NCI-H82 treated with DMSO at 0.1 percent for 48 hours (cell line): Measurements from ENCODE around the gene HMCN1.

Experiments used
- DNase-seq: peaks from one replicate; lab custom pipeline; 2025; ENCODE audit not compliant: unreplicated experiment; lab: John Stamatoyannopoulos, UW

Gene HMCN1

GRCh38 chr1:185957441-185958363 lies 223.5 kb downstream of the HMCN1 start:
- DNase-seq, result no peak

- no peak for DNase-seq
Measured at GRCh38 chr1:185960422-185961321, 226.5 kb downstream of the HMCN1 start.

GRCh38 chr1:185961664-185962063 lies 227.5 kb downstream of the HMCN1 start:
- no peak for DNase-seq

- DNase-seq, result no peak
Measured at GRCh38 chr1:185964946-185965345, 230.8 kb downstream of the HMCN1 start.

- DNase-seq, result no peak
Measured at GRCh38 chr1:185965870-185966269, 231.7 kb downstream of the HMCN1 start.

- no peak for DNase-seq
Measured at GRCh38 chr1:185966471-185966870, 232.3 kb downstream of the HMCN1 start.

GRCh38 chr1:185969028-185969427 lies 234.8 kb downstream of the HMCN1 start:
- no peak for DNase-seq

- DNase-seq, result no peak
Measured at GRCh38 chr1:185969524-185969991, 235.4 kb downstream of the HMCN1 start.

GRCh38 chr1:185971688-185972087 lies 237.5 kb downstream of the HMCN1 start:
- DNase-seq, result no peak

GRCh38 chr1:185972096-185972850 lies 238.1 kb downstream of the HMCN1 start:
- DNase-seq, result no peak

- DNase-seq, result no peak
Measured at GRCh38 chr1:185973645-185974044, 239.5 kb downstream of the HMCN1 start.

GRCh38 chr1:185974367-185975170 lies 240.4 kb downstream of the HMCN1 start:
- no peak for DNase-seq

GRCh38 chr1:185980891-185981290 lies 246.7 kb downstream of the HMCN1 start:
- no peak for DNase-seq

- DNase-seq, result no peak
Measured at GRCh38 chr1:185984113-185984836, 250.1 kb downstream of the HMCN1 start.

- no peak for DNase-seq
Measured at GRCh38 chr1:185987611-185988321, 253.6 kb downstream of the HMCN1 start.

- DNase-seq, result no peak
Measured at GRCh38 chr1:185990565-185990964, 256.4 kb downstream of the HMCN1 start.

- DNase-seq, result no peak
Measured at GRCh38 chr1:185991266-185991665, 257.1 kb downstream of the HMCN1 start.

GRCh38 chr1:185996211-185996610 lies 262.0 kb downstream of the HMCN1 start:
- no peak for DNase-seq

GRCh38 chr1:185998391-185998790 lies 264.2 kb downstream of the HMCN1 start:
- DNase-seq, result no peak
